Measurements from ENCODE around the gene HAGH. TPM values are rescaled to one million over a fixed set of nuclear protein-coding genes. Genes with fewer than 3 reads are reported as not detected.
"Not testable (repeated sequence)": the region's sequence is repeated elsewhere in the genome, so short reads cannot be mapped to it uniquely, and the experiment has no call there.

HAGH gene
- 31.1 TPM for total RNA-seq

DNA sequence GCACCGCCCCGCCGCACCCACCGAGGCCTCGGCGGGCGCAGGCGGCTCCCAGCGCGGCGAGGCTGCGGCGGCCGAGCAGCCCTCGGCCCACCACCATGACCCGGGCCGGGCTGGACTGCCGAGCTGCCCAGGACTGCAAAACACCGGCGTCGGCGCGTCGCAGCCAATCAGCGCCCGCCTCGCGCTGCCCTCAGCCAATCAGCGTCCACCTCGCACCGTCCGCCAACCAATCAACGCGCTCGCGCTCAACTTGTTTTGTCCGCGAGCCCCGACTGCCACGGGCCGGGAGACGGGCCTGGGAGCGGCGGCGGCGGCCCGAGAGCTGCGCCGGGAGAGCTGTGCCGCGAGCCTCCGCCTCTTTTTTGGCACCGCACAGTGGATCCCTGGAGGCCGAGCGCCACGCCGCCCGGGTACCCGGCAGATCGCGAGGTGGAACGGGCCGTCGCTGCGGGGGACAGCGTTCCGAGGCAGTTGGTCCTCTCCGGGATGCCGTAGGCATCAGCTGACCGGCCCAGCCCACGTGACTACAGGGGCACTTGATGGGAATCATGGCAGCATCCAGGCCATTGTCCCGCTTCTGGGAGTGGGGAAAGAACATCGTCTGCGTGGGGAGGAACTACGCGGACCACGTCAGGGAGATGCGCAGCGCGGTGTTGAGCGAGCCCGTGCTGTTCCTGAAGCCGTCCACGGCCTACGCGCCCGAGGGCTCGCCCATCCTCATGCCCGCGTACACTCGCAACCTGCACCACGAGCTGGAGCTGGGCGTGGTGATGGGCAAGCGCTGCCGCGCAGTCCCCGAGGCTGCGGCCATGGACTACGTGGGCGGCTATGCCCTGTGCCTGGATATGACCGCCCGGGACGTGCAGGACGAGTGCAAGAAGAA is at the start of gene HAGH, which contains the start of gene FAHD1:
TSS of gene HAGH (minus strand) at position 135 of the 883 bp plus-strand sequence. CDS start at position 97, 38 bp downstream.
TSS of gene FAHD1 (plus strand) at position 516 of the 883 bp plus-strand sequence. CDS start at position 549, 33 bp downstream.
- peak; percentile 86 for DNase-seq

- DNase-seq, result not testable (repeated sequence)
Measured at GRCh38 chr16:1876066-1876465, 49.4 kb upstream of the HAGH start.

GRCh38 chr16:1874854-1875253 is 48.2 kb upstream of the HAGH start:
- no peak for DNase-seq

- peak; percentile 5 for DNase-seq
Measured at GRCh38 chr16:1871974-1872635, 45.5 kb upstream of the HAGH start, which contains the start of gene MEIOB. MEIOB (minus strand) TSS chr16:1872164; CDS start chr16:1868175, 3,989 bp downstream.

DNA sequence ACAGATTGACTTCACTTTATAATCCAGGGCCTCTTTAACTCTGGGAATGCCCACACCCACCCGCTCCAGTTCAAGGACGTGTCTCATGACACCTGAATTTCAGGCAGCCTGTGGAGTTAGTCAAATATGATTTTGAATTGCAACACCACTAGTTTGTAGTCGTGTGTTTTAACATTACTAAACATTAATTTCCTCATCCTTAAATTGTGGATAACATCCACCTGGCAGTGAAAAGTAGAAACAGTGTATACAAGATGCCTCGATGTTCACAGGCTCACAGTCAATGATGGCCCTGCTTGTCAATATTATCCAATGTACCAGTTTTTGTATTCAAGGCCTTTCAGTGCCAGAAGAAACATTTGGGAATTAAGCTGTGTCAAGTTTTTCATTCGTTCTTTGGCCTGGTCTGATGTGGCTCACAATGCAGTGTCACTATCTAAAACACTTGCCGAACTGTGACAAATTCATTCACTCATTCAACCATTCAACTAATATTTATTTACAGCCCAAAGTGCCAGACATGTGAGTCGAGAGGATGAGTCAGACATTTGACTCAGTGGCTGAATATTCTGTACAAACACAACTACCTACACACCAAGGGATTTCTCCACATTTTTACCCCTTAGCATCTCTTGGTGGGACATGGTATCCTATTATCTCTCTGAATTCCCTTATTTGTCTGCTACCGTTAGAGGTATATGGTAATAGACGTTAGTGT is 43.9 kb upstream of the HAGH start:
- DNase-seq, result no peak

DNA sequence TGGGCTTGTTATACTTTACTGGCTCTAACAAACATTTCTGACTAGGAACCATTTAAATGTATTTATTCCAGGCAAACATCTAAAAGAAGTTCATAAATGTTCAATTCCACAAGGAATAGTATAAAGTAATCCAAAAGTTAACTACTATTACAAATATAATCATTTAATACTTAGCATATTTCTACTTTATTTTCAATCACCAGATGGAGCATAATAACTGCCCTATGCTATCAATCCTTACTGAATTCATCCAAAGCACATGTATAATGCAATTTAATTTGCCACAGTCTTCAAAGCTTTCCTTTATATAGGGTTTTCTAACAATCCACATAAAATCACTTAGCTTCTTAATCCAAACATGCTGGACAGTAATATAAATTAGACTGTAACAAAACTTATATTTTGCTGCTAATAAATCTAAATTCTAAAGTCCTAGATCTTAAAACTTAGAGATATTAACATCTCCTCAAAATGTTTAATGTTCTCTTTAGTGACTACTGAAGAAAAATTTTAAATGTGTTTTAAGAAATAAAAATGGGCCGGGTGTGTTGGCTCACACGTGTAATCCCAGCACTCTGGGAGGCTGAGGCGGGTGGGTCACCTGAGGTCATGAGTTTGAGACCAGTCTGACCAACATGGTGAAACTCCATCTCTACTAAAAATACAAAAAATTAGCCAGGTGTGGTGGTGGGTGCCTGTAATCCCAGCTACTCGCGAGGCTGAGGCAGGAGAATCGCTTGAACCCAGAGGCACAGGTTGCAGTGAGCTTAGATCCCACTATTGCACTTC is 39.5 kb upstream of the HAGH start:
- no peak for DNase-seq

- no peak for DNase-seq
Measured at GRCh38 chr16:1863681-1864460, 37.2 kb upstream of the HAGH start.

DNA sequence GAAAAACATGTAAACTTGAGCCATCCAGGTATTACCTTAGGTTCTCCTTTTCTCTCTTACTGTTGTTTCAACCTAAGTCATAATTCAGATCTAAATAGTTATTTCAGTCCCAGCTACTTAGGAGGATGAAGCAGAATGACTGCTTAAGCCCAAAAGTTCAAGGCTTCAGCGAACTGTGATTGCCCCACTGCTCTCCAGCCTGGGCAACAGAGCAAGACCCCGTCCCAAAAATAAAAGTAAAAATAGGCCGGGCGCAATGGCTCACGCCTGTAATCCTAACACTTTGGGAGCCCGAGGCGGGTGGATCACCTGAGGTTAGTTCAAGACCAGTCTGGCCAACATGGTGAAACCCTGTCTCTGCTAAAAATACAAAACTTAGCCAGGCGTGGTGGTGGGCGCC is 35.8 kb upstream of the HAGH start:
- DNase-seq, result no peak

- DNase-seq, result no peak
Measured at GRCh38 chr16:1861730-1862129, 35.1 kb upstream of the HAGH start.

DNA sequence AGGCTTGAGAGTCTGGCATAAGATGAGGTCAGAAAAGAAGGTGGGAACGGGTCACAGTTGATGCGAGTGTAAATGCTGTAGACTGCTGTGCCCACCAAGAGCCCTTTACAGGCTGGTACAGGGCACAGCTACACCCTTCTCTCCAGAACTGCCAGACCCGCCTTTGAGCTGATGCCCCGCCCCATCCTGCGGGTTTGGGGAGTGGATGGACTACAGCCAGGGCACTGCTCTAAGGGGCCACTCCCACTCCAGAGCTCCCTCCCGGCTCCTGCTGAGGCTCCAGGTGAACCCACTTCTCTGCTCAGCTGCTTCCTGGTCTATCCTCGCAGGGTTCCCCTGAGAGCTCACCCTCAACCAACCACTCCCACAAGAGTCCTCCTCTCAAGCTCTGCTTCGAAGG is 33.0 kb upstream of the HAGH start:
- no peak for DNase-seq

- DNase-seq, result no peak
Measured at GRCh38 chr16:1858189-1858865, 31.7 kb upstream of the HAGH start.

DNA sequence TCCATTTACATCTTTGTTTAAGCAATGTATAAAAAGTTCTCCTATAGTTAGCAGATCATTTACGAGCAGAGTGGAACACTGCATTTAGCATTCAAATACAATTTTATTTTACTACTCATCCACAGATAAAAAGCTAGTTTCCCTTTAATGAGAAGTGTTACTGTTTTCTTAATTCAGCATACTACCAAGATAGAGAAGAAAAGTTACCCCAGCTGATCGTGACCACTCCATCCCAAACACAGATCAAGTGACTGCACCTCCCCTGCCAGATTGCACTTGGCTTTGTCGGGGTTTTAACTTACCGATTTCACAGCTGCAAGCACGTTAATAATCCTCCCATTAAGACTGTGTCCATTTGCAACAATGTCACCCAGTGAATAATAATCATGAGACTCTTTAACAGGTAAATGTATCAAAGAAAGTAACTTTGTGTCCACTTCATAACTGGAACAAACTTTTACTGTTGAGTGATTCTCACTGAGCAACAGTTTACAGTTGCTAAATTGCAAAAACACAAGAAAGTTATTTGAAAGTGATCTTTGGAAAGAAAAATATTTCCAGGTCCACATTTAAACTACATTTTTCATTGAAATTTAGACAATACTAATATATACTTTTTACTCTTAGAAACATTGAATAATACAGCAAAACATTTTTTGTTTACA is 30.9 kb upstream of the HAGH start:
- DNase-seq, result no peak

GRCh38 chr16:1851793-1852192 is 25.2 kb upstream of the HAGH start:
- DNase-seq, result no peak

- no peak for DNase-seq
Measured at GRCh38 chr16:1850981-1851380, 24.4 kb upstream of the HAGH start.

- no peak for DNase-seq
Measured at GRCh38 chr16:1846416-1846815, 19.8 kb upstream of the HAGH start.

GRCh38 chr16:1845985-1846384 is 19.4 kb upstream of the HAGH start:
- DNase-seq, result no peak

- DNase-seq, result no peak
Measured at GRCh38 chr16:1839554-1839953, 12.9 kb upstream of the HAGH start.

DNA sequence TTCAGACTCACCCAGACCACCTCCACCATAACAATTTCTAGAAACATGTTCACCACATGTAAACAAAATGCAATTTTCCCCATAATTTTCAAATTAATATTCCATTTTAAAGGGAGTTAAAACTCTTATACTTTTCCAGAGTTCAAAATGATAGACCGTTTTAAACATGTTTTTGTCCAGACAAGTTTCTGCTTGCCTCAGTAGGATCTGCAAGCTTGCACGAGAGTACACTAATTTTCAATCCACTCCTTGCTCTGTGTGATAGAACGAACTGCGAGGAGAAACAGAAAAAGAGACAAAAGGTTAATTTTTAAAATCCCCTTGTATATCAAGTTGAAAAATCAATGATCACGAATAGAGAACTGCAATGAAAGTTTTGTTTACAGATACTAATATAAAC is 7.5 kb upstream of the HAGH start:
- DNase-seq, result no peak

DNA sequence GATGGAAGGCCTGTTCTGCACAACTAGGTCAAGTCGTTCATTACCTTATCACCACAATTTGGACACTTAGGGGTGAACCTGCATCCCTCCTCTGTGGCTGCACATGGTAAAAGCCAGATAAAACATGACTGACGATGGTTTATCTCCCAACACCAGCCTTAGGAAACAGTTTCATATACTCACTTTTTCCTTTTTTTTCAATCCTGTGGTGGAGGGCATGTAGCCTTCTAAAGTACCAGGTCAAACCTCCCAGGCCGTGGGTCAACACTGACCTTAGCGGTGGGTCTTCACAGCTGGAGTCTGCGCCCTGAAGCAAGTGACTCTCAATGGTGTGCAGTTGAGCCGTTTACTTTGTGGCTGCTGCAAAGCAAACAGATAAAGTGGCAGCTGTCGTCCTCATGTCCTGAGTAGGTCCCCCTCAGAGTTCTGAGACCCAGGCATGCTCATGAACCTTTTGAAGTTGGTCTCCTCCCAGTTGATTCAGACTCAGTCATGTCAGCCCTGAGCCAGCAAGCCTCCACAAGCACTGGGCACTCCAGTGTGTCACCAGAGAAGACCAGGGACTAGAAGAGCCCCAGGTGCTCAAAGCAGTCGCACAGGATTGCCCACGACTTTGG is 6.3 kb upstream of the HAGH start:
- DNase-seq, result no peak

Data from skin of body (tissue), 2 donors.